Spleen (tissue), 7 donors: ENCODE results near the gene MRGPRX2.

Experiments
- CTCF ChIP-seq, 11 experiments: fragments of 200-600 bp in 7 of 11; fragments of 450-650 bp in 4 of 11; sonication (generic) in 4 of 11; IDR thresholded peaks in 8 of 11; conservative IDR thresholded peaks in 3 of 11; 1 replicate in 7 of 11; 2 replicates in 4 of 11; pipeline versions ENCODE4 v1.4.0 to v1.8.0; 2016 to 2021; ENCODE audit warnings: antibody characterized with exemption in 11 of 11, inconsistent platforms in 4 of 11, mild to moderate bottlenecking in 1 of 11
- POLR2A ChIP-seq, 3 donors: fragments of 450-650 bp; IDR thresholded peaks; one replicate each; pipeline ENCODE4 v1.5.1; 2017; ENCODE audit warnings: antibody characterized with exemption in 3 of 3, mild to moderate bottlenecking in 1 of 3
- POLR2AphosphoS5 ChIP-seq, 3 donors: sonication (generic); formaldehyde crosslinking; IDR thresholded peaks; one replicate each; pipeline ENCODE4 v1.5.1; 2017; ENCODE audit warnings: antibody characterized with exemption in 3 of 3
- donor health status: DM: no; HTN: no; CAD: no; lungs with moderate emphysema.
- donor health status: DM: no; HTN: no; CAD: no.
- donor health status: DM: no; HTN: no; CAD: no.

DNA sequence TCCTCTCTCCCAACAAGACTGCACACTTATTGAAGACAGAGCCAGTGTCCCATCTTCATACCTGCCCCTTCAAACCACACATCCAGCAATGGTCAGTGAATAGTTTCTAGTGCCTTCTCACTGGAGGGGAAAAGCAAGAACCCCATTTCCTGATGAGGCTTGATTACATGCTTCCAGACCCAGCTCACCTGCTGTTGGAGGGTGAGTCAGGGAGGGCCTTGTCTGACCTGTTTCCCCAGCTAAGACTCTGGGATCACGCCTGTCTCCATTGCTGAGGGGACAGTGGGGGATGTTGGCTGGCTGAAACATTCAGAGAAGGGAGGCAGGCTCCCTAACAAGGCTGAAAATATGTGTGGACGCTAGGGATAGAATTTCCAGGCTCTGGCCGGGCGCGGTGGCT lies 28.9 kb upstream of the MRGPRX2 start:
- TF ChIP-seq POLR2A (IDR thresholded peaks at IDR 0.05) (no peak), CTCF (IDR thresholded peaks at IDR 0.05 in 8 of 11, conservative IDR thresholded peaks at IDR 0.05 in 3 of 11) (no peak), POLR2AphosphoS5 (IDR thresholded peaks at IDR 0.05) (no peak)
